Panc1 (cell line): ENCODE measurements around the gene RIPOR3.

Experiments
- POLR2AphosphoS5 ChIP-seq: IDR thresholded peaks from 2 replicates; pipeline ENCODE4 v1.6.1; 2012; ENCODE audit warnings: mild to moderate bottlenecking, low read depth, low read length, moderate library complexity
- SIN3A ChIP-seq: IDR thresholded peaks from 2 replicates; pipeline ENCODE4 v1.6.1; 2012; ENCODE audit warnings: low read depth, mild to moderate bottlenecking, low read length, moderate library complexity, borderline replicate concordance; ENCODE audit not compliant: insufficient read depth
- TCF7L2 ChIP-seq: IDR thresholded peaks from 2 replicates; pipeline ENCODE4 v1.6.1; 2011; ENCODE audit warnings: mild to moderate bottlenecking, low read depth, low read length, inconsistent platforms
- TF ChIP-seq, protein P1 (sequence below): fragments of 450-650 bp; IDR thresholded peaks from 2 replicates; pipeline ENCODE4 v1.5.1; 2017; ENCODE audit warnings: mild to moderate bottlenecking
- TF ChIP-seq, protein P2 (sequence below), 2 experiments: IDR thresholded peaks; 2 replicates each; pipeline ENCODE4 v1.6.1; 2011 to 2012; ENCODE audit warnings: low read depth in 2 of 2, control low read depth in 1 of 2, low read length in 1 of 2, mild to moderate bottlenecking in 1 of 2, moderate library complexity in 1 of 2; ENCODE audit not compliant: insufficient read depth in 1 of 2

DNA sequence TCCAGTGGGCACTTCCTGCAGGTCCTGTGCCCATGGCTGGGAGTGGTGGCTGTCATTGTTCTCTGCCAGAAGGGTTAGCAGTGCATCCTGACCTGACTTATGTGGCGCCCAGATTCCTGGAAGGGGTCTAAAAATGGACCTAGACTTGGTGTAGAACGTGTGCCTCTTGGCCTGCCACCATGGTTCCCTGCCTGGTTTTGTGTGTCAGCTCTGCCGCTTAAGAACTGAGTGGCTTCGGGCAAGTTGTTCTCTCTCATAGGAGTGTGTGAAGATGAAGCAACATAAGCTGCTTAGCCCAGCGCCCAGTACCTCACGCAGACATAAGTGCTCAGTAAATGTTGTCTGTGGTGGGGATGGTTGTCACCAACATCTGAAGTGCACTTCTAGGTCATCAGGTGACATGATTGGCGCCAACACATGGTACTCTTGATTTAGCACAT lies 129.1 kb downstream of the RIPOR3 start:
- TF ChIP-seq POLR2AphosphoS5 (no peak), TCF7L2 (no peak), SIN3A (no peak)
- TF ChIP-seq, protein P1, sequence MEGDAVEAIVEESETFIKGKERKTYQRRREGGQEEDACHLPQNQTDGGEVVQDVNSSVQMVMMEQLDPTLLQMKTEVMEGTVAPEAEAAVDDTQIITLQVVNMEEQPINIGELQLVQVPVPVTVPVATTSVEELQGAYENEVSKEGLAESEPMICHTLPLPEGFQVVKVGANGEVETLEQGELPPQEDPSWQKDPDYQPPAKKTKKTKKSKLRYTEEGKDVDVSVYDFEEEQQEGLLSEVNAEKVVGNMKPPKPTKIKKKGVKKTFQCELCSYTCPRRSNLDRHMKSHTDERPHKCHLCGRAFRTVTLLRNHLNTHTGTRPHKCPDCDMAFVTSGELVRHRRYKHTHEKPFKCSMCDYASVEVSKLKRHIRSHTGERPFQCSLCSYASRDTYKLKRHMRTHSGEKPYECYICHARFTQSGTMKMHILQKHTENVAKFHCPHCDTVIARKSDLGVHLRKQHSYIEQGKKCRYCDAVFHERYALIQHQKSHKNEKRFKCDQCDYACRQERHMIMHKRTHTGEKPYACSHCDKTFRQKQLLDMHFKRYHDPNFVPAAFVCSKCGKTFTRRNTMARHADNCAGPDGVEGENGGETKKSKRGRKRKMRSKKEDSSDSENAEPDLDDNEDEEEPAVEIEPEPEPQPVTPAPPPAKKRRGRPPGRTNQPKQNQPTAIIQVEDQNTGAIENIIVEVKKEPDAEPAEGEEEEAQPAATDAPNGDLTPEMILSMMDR: no peak
- TF ChIP-seq, protein P2, sequence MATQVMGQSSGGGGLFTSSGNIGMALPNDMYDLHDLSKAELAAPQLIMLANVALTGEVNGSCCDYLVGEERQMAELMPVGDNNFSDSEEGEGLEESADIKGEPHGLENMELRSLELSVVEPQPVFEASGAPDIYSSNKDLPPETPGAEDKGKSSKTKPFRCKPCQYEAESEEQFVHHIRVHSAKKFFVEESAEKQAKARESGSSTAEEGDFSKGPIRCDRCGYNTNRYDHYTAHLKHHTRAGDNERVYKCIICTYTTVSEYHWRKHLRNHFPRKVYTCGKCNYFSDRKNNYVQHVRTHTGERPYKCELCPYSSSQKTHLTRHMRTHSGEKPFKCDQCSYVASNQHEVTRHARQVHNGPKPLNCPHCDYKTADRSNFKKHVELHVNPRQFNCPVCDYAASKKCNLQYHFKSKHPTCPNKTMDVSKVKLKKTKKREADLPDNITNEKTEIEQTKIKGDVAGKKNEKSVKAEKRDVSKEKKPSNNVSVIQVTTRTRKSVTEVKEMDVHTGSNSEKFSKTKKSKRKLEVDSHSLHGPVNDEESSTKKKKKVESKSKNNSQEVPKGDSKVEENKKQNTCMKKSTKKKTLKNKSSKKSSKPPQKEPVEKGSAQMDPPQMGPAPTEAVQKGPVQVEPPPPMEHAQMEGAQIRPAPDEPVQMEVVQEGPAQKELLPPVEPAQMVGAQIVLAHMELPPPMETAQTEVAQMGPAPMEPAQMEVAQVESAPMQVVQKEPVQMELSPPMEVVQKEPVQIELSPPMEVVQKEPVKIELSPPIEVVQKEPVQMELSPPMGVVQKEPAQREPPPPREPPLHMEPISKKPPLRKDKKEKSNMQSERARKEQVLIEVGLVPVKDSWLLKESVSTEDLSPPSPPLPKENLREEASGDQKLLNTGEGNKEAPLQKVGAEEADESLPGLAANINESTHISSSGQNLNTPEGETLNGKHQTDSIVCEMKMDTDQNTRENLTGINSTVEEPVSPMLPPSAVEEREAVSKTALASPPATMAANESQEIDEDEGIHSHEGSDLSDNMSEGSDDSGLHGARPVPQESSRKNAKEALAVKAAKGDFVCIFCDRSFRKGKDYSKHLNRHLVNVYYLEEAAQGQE (IDR thresholded peaks at IDR 0.05; ENCODE audit: insufficient read depth in 1 of 2, low read depth in 2 of 2, low read length in 1 of 2): no peak
